Fibroblast of lung (primary cell): ENCODE data around the gene CD40LG. TPM values are rescaled to one million over a fixed set of nuclear protein-coding genes. Genes with fewer than 3 reads are reported as not detected.

Source experiments
- DNase-seq, 2 donors: peaks; one replicate each; pipeline versions ENCODE4 v3.0.0 to v3.0.0-alpha.2; 2010; ENCODE audit warnings: low read depth in 2 of 2
- H2AFZ ChIP-seq: 2 replicates; pipeline ENCODE4 v1.5.1; 2012; ENCODE audit warnings: low read length, control low read depth, inconsistent platforms
- H3K27ac ChIP-seq: 2 replicates; pipeline ENCODE4 v1.5.1; 2011; ENCODE audit warnings: low read length, control low read depth; ENCODE audit not compliant: insufficient read depth
- H3K27me3 ChIP-seq: 2 replicates; pipeline ENCODE4 v1.5.1; 2011; ENCODE audit warnings: mild to moderate bottlenecking, low read length; ENCODE audit not compliant: control insufficient read depth, insufficient read depth
- H3K36me3 ChIP-seq: 2 replicates; pipeline ENCODE4 v1.5.1; 2011; ENCODE audit warnings: low read length; ENCODE audit not compliant: control insufficient read depth, insufficient read depth
- H3K4me1 ChIP-seq: 2 replicates; pipeline ENCODE4 v1.5.1; 2011; ENCODE audit warnings: low read length; ENCODE audit not compliant: control insufficient read depth, insufficient read depth; ENCODE audit errors: extremely low read depth
- H3K4me2 ChIP-seq: 2 replicates; pipeline ENCODE4 v1.5.1; 2011; ENCODE audit warnings: low read length, control low read depth; ENCODE audit not compliant: insufficient read depth; ENCODE audit errors: extremely low read depth
- H3K4me3 ChIP-seq, 4 experiments: fragments of 200-600 bp in 1 of 4; sonication (generic) in 1 of 4; replicated peaks in 1 of 4; 2 replicates each; pipeline ENCODE4 v1.5.1; 2011 to 2016; ENCODE audit warnings: low read length in 4 of 4, low read depth in 3 of 4, mild to moderate bottlenecking in 3 of 4, control low read depth in 2 of 4, inconsistent platforms in 1 of 4, mixed read lengths in 1 of 4; ENCODE audit not compliant: insufficient read depth in 1 of 4; ENCODE audit errors: control extremely low read depth in 1 of 4
- H3K79me2 ChIP-seq: 2 replicates; pipeline ENCODE4 v1.5.1; 2012; ENCODE audit warnings: mild to moderate bottlenecking, low read length, inconsistent platforms; ENCODE audit not compliant: control insufficient read depth, insufficient read depth
- H3K9ac ChIP-seq: 2 replicates; pipeline ENCODE4 v1.5.1; 2011; ENCODE audit warnings: mild to moderate bottlenecking, low read length, control low read depth; ENCODE audit not compliant: insufficient read depth
- H3K9me3 ChIP-seq: 2 replicates; pipeline ENCODE4 v1.5.1; 2012; ENCODE audit warnings: low read depth, low read length; ENCODE audit not compliant: control insufficient read depth, insufficient read depth
- H4K20me1 ChIP-seq: 2 replicates; pipeline ENCODE4 v1.5.1; 2011; ENCODE audit warnings: low read length; ENCODE audit not compliant: control insufficient read depth, insufficient read depth; ENCODE audit errors: extremely low read depth
- EZH2 ChIP-seq: IDR thresholded peaks from 2 replicates; pipeline ENCODE4 v1.5.1; 2012; ENCODE audit warnings: low read length, control low read depth, mild to moderate bottlenecking; ENCODE audit errors: missing control alignments
- polyA plus RNA-seq, 2 donors: library from polyadenylated mRNA; depleted of rRNA in 1 of 2; stranded (reverse) in 1 of 2; unstranded in 1 of 2; fragments of >200 nt; gene quantifications; 2 replicates each; pipeline ENCODE4 v1.2.1, GENCODE V29; 2011 to 2012; ENCODE audit warnings: missing spikeins in 1 of 2
- total RNA-seq: library from RNA; depleted of rRNA; stranded (reverse); fragments of >200 nt; gene quantifications from 2 replicates; pipeline ENCODE4 v1.2.1, GENCODE V29; 2014
- TF ChIP-seq, protein P1 (sequence below), 2 donors: IDR thresholded peaks in 1 of 2; conservative IDR thresholded peaks in 1 of 2; 1 replicate in 1 of 2; 2 replicates in 1 of 2; pipeline ENCODE4 v1.5.1; 2011 to 2012; ENCODE audit warnings: low read length in 2 of 2, control low read depth in 1 of 2, inconsistent platforms in 1 of 2, low read depth in 1 of 2, mild to moderate bottlenecking in 1 of 2

CD40LG gene
- total and polyA plus RNA-seq, 2 donors (not counting 1 experiment from before 2014, with no cell fraction given) = not detected

DNA sequence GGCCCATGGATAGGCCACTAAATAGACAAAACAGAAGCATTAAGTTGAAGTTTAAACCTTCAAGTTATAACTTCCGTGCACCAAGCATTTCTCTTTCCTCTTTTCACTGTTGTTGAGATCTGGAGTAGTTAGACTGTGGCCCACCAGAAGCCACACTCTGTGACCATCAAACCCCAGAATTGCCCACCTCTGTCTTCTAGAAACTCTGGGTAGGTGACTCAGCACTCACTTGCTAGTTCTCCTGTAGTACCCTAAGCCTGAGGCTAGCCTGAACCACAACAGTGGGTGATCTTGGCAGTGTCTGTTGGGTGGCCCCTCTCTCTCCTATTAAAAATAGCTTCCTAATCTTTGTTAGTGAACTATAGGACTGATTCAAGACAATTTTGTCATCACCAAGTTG is 24.6 kb upstream of the CD40LG start:
- Histone ChIP-seq H2AFZ (no peak overlapping the region), H3K4me3 (no peak overlapping the region), H3K9ac (no peak overlapping the region), H3K9me3 (no peaks in the 10 kb centered on the region), H3K4me1 (no peaks in the 10 kb centered on the region), H3K4me2 (no peak overlapping the region), H3K27me3 (no peaks in the 10 kb centered on the region), H3K27ac (no peak overlapping the region), H3K36me3 (no peaks in the 10 kb centered on the region), H3K79me2 (no peaks in the 10 kb centered on the region), H4K20me1 (no peaks in the 10 kb centered on the region)
- no peak for DNase-seq
- TF ChIP-seq, protein P1, sequence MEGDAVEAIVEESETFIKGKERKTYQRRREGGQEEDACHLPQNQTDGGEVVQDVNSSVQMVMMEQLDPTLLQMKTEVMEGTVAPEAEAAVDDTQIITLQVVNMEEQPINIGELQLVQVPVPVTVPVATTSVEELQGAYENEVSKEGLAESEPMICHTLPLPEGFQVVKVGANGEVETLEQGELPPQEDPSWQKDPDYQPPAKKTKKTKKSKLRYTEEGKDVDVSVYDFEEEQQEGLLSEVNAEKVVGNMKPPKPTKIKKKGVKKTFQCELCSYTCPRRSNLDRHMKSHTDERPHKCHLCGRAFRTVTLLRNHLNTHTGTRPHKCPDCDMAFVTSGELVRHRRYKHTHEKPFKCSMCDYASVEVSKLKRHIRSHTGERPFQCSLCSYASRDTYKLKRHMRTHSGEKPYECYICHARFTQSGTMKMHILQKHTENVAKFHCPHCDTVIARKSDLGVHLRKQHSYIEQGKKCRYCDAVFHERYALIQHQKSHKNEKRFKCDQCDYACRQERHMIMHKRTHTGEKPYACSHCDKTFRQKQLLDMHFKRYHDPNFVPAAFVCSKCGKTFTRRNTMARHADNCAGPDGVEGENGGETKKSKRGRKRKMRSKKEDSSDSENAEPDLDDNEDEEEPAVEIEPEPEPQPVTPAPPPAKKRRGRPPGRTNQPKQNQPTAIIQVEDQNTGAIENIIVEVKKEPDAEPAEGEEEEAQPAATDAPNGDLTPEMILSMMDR (conservative IDR thresholded peaks at IDR 0.05 in 1 of 2, IDR thresholded peaks at IDR 0.05 in 1 of 2; ENCODE audit: low read depth in 1 of 2, low read length in 2 of 2) = no peak

DNA sequence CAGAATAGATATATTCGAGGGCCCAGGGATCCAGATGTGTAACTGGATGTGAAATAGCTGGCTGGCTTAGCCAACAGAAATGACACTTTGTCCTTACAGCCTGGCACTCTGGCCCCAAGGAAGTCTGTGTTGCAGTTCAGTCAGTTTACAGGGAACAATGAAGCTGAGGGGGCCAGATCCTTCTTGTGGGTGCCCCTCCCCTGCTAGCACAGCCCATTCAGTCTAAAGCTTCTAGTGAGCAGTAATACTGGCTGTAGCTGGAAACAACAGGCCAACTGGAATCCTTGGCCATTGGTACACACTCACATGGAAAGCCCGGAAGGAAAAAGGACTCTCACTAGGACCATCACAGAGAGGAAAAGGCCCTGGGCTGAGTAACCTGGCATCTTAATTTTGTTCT is 22.7 kb upstream of the CD40LG start:
- no peak overlapping the region for H3K27ac ChIP-seq
- H3K9ac ChIP-seq = no peak overlapping the region
- no peak overlapping the region for H2AFZ ChIP-seq
- no peak overlapping the region for H3K4me2 ChIP-seq
- H3K4me3 ChIP-seq = no peak overlapping the region
- DNase-seq = no peak
- no peaks in the 10 kb centered on the region for H4K20me1 ChIP-seq
- H3K27me3 ChIP-seq = no peaks in the 10 kb centered on the region
- H3K79me2 ChIP-seq = no peaks in the 10 kb centered on the region
- H3K9me3 ChIP-seq = no peaks in the 10 kb centered on the region
- H3K4me1 ChIP-seq = no peaks in the 10 kb centered on the region
- H3K36me3 ChIP-seq = no peaks in the 10 kb centered on the region
- no peak for TF ChIP-seq EZH2
- TF ChIP-seq, protein P1 (conservative IDR thresholded peaks at IDR 0.05 in 1 of 2, IDR thresholded peaks at IDR 0.05 in 1 of 2; ENCODE audit: low read depth in 1 of 2, low read length in 2 of 2) = no peak

DNA sequence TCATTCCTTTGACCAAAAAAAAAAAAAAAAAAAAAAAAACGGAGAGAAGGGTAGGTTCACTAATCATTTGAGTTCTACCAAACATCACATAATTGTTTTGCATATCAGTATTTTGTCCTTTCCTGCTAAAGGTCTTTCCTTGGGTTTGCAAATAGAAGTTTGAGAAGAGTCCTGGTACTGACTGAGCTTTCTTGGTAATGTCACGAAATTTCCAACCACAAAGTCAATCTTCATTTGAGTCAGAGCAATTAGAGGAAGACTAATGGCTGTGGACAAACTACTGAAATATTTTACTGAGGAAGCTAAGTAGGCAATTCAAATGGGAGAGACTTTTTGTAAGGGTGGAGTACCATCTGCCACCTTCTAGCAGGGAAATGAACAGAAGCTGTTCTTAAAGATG is 21.7 kb upstream of the CD40LG start:
- Histone ChIP-seq H3K9me3 (no peaks in the 10 kb centered on the region), H3K4me2 (no peak overlapping the region), H3K36me3 (no peaks in the 10 kb centered on the region), H3K27ac (no peak overlapping the region), H3K4me3 (no peak overlapping the region), H3K9ac (no peak overlapping the region), H3K79me2 (no peaks in the 10 kb centered on the region), H2AFZ (no peak overlapping the region), H3K4me1 (no peaks in the 10 kb centered on the region), H3K27me3 (no peaks in the 10 kb centered on the region), H4K20me1 (no peaks in the 10 kb centered on the region)
- no peak for DNase-seq
- TF ChIP-seq, protein P1 (conservative IDR thresholded peaks at IDR 0.05 in 1 of 2, IDR thresholded peaks at IDR 0.05 in 1 of 2; ENCODE audit: low read depth in 1 of 2, low read length in 2 of 2) = no peak
- no peak for TF ChIP-seq EZH2
